H9 (cell line): Measurements from ENCODE around the gene PRSS58. TPM values are rescaled to one million over a fixed set of nuclear protein-coding genes. Genes with fewer than 3 reads are reported as not detected.

Source experiments
- DNase-seq: peaks from one replicate; pipeline ENCODE4 v3.0.0-alpha.2; 2017
- H2AFZ ChIP-seq: one replicate; pipeline ENCODE4 v1.6.1; 2013; ENCODE audit warnings: mild to moderate bottlenecking, low read length, control low read depth, moderate library complexity
- H2AK5ac ChIP-seq: 2 replicates; pipeline ENCODE4 v1.6.1; 2013; ENCODE audit warnings: low read length, control low read depth, mixed read lengths; ENCODE audit not compliant: insufficient read length
- H2BK120ac ChIP-seq: one replicate; pipeline ENCODE4 v1.6.1; 2013; ENCODE audit warnings: low read depth, mild to moderate bottlenecking, low read length, control low read depth, inconsistent platforms; ENCODE audit not compliant: poor library complexity, severe bottlenecking
- H2BK12ac ChIP-seq: 2 replicates; pipeline ENCODE4 v1.6.1; 2013; ENCODE audit warnings: low read length, control low read depth, mixed read lengths, low read depth; ENCODE audit not compliant: insufficient read length
- H2BK15ac ChIP-seq: 2 replicates; pipeline ENCODE4 v1.6.1; 2013; ENCODE audit warnings: low read depth, low read length, control low read depth
- H2BK20ac ChIP-seq: one replicate; pipeline ENCODE4 v1.6.1; 2013; ENCODE audit warnings: low read depth, mild to moderate bottlenecking, low read length, control low read depth, inconsistent platforms; ENCODE audit not compliant: poor library complexity, severe bottlenecking
- H2BK5ac ChIP-seq: 2 replicates; pipeline ENCODE4 v1.6.1; 2013; ENCODE audit warnings: low read length, control low read depth, mixed read lengths; ENCODE audit not compliant: insufficient read length
- H3K14ac ChIP-seq: 2 replicates; pipeline ENCODE4 v1.6.1; 2013; ENCODE audit warnings: low read length, control low read depth; ENCODE audit not compliant: insufficient read depth
- H3K18ac ChIP-seq: 2 replicates; pipeline ENCODE4 v1.6.1; 2013; ENCODE audit warnings: low read depth, mild to moderate bottlenecking, mixed read lengths, low read length, control low read depth; ENCODE audit not compliant: insufficient read length
- H3K23ac ChIP-seq: 2 replicates; pipeline ENCODE4 v1.6.1; 2013; ENCODE audit warnings: low read length, control low read depth, mixed read lengths, low read depth; ENCODE audit not compliant: insufficient read length
- H3K23me2 ChIP-seq: 2 replicates; pipeline ENCODE4 v1.6.1; 2013; ENCODE audit warnings: low read depth, mild to moderate bottlenecking, mixed read lengths, low read length, control low read depth; ENCODE audit not compliant: insufficient read length, poor library complexity, severe bottlenecking
- H3K27ac ChIP-seq: 2 replicates; pipeline ENCODE4 v1.5.1; 2013; ENCODE audit warnings: low read length, control low read depth, mixed read lengths, low read depth; ENCODE audit not compliant: insufficient read length
- H3K27me3 ChIP-seq: 2 replicates; pipeline ENCODE4 v1.6.1; 2013; ENCODE audit warnings: low read length, control low read depth, inconsistent platforms; ENCODE audit not compliant: insufficient read depth
- H3K4ac ChIP-seq: 2 replicates; pipeline ENCODE4 v1.6.1; 2013; ENCODE audit warnings: low read depth, mild to moderate bottlenecking, control low read depth, inconsistent platforms, low read length, moderate library complexity
- H3K4me1 ChIP-seq: 2 replicates; pipeline ENCODE4 v1.6.1; 2013; ENCODE audit warnings: low read length, control low read depth, inconsistent platforms; ENCODE audit not compliant: insufficient read depth
- H3K4me2 ChIP-seq: 2 replicates; pipeline ENCODE4 v1.6.1; 2013; ENCODE audit warnings: low read length, control low read depth, mixed read lengths; ENCODE audit not compliant: insufficient read length, insufficient read depth
- H3K56ac ChIP-seq: 2 replicates; pipeline ENCODE4 v1.6.1; 2013; ENCODE audit warnings: low read depth, mild to moderate bottlenecking, mixed read lengths, low read length, control low read depth; ENCODE audit not compliant: insufficient read length
- H3K79me1 ChIP-seq: 2 replicates; pipeline ENCODE4 v1.6.1; 2013; ENCODE audit warnings: low read depth, mild to moderate bottlenecking, moderate library complexity, low read length, control low read depth, inconsistent platforms; ENCODE audit not compliant: insufficient read depth, poor library complexity, severe bottlenecking
- H3K79me2 ChIP-seq: 2 replicates; pipeline ENCODE4 v1.6.1; 2013; ENCODE audit warnings: low read length, control low read depth, inconsistent platforms; ENCODE audit not compliant: insufficient read depth
- H3K9ac ChIP-seq: 2 replicates; pipeline ENCODE4 v1.6.1; 2013; ENCODE audit warnings: low read length, control low read depth, mixed read lengths; ENCODE audit not compliant: insufficient read length; ENCODE audit errors: extremely low read depth
- H3K9me3 ChIP-seq: one replicate; pipeline ENCODE4 v1.6.1; 2013; ENCODE audit warnings: low read depth, low read length, inconsistent platforms; ENCODE audit not compliant: control insufficient read depth
- H3T11ph ChIP-seq: one replicate; pipeline ENCODE4 v1.6.1; 2013; ENCODE audit warnings: mild to moderate bottlenecking, low read length, control low read depth, inconsistent platforms
- H4K20me1 ChIP-seq: one replicate; pipeline ENCODE4 v1.6.1; 2013; ENCODE audit not compliant: control insufficient read depth, insufficient read length, insufficient read depth
- H4K5ac ChIP-seq: 2 replicates; pipeline ENCODE4 v1.6.1; 2013; ENCODE audit warnings: low read depth, mild to moderate bottlenecking, mixed read lengths, low read length, control low read depth; ENCODE audit not compliant: insufficient read length
- H4K8ac ChIP-seq: replicated peaks from 2 replicates; pipeline ENCODE4 v1.6.1; 2013; ENCODE audit warnings: low read length, control low read depth, mixed read lengths, low read depth; ENCODE audit not compliant: insufficient read length
- H4K91ac ChIP-seq: 2 replicates; pipeline ENCODE4 v1.6.1; 2013; ENCODE audit warnings: low read depth, mild to moderate bottlenecking, moderate library complexity, mixed read lengths, low read length, control low read depth; ENCODE audit not compliant: insufficient read length
- H3K27ac Mint-ChIP-seq, 3 experiments: 2 replicates in 2 of 3; 3 replicates in 1 of 3; pipeline ENCODE4 v1.8.0; 2020 to 2021; ENCODE audit warnings: mixed read lengths in 3 of 3, mild to moderate bottlenecking in 1 of 3, moderate library complexity in 1 of 3
- H3K27me3 Mint-ChIP-seq: 2 replicates; pipeline ENCODE4 v1.8.0; 2021; ENCODE audit warnings: low read depth, mild to moderate bottlenecking, moderate library complexity, mixed read lengths
- H3K36me3 Mint-ChIP-seq, 3 experiments: 2 replicates in 2 of 3; 3 replicates in 1 of 3; pipeline ENCODE4 v1.8.0; 2020 to 2021; ENCODE audit warnings: low read depth in 3 of 3, mixed read lengths in 3 of 3; ENCODE audit not compliant: insufficient read depth in 1 of 3
- H3K4me1 Mint-ChIP-seq, 2 experiments: 2 replicates each; pipeline ENCODE4 v1.8.0; 2020; ENCODE audit warnings: mixed read lengths in 2 of 2
- H3K4me3 Mint-ChIP-seq, 2 experiments: 2 replicates in 1 of 2; 3 replicates in 1 of 2; pipeline ENCODE4 v1.8.0; 2020 to 2021; ENCODE audit warnings: mild to moderate bottlenecking in 2 of 2, mixed read lengths in 2 of 2, moderate library complexity in 1 of 2
- H3K9me3 Mint-ChIP-seq, 2 experiments: 2 replicates in 1 of 2; 3 replicates in 1 of 2; pipeline ENCODE4 v1.8.0; 2020; ENCODE audit warnings: mild to moderate bottlenecking in 2 of 2, mixed read lengths in 2 of 2, moderate library complexity in 1 of 2
- WGBS: extraction: QIAGEN DNeasy Blood & Tissue Kit; methylation state at CpG from one replicate; pipeline ENCODE4 v1.1.7; 2013; ENCODE audit warnings: missing lambda C conversion rate, low lambda C conversion rate, mixed read lengths; ENCODE audit not compliant: insufficient read length; ENCODE audit errors: extremely low coverage; 5-methylcytosine and 5-hydroxymethylcytosine counted together
- total RNA-seq: library from RNA; stranded (reverse); gene quantifications from 2 replicates; pipeline ENCODE4 v1.2.1, GENCODE V29; 2021
- TF ChIP-seq, protein P1 (sequence below): fragments of 200-600 bp; sonication (generic); conservative IDR thresholded peaks from 3 replicates; pipeline ENCODE4 v1.8.0; 2021; ENCODE audit warnings: antibody characterized with exemption, mild to moderate bottlenecking

PRSS58 gene
- total RNA-seq, 1 experiment from 2014 or later = not detected

DNA sequence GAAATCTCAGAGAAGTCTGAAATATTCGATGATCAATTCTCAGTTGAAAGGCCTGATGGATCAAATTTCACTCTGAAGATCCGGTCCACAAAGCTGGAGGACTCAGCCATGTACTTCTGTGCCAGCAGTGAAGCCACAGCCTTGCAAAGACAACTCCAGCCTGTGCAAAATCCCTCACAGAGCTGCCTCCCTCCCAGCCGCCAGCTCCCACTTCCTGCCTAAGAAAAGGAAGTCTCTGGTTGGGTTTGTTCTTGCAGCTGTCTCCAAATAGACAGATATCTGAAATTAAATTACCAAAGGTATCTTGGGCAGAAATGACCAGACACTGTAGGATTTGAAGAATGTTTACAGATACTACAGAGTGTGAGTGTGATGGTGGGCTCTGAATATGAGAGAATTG, 43.4 kb upstream of the PRSS58 start:
- Histone ChIP-seq H3K23ac (no peak overlapping the region), H2BK120ac (no peak overlapping the region), H2BK12ac (no peak overlapping the region), H3K79me1 (no peaks in the 10 kb centered on the region), H3K4ac (no peak overlapping the region), H3K14ac (no peak overlapping the region), H4K5ac (no peak overlapping the region), H2AFZ (no peak overlapping the region), H4K91ac (no peak overlapping the region), H2BK20ac (no peak overlapping the region), H3K27ac (no peak overlapping the region), H2BK5ac (no peak overlapping the region), H3K23me2 (no peaks in the 10 kb centered on the region), H3K27me3 (no peaks in the 10 kb centered on the region), H3K4me2 (no peak overlapping the region), H4K8ac (no peak overlapping the region), H3K18ac (no peak overlapping the region), H3K9me3 (no peaks in the 10 kb centered on the region), H3K79me2 (no peaks in the 10 kb centered on the region), H3K9ac (no peak overlapping the region), H3K56ac (no peak overlapping the region), H2BK15ac (no peak overlapping the region), H3T11ph (no peak overlapping the region), H2AK5ac (no peak overlapping the region), H3K4me1 (no peaks in the 10 kb centered on the region), H4K20me1 (no peaks in the 10 kb centered on the region)
- DNase-seq = no peak
- Mint-ChIP-seq H3K9me3 (no peaks in the 10 kb centered on the region), H3K4me3 (no peak overlapping the region), H3K27ac (no peak overlapping the region; a peak in 1 of 7 replicates), H3K36me3 (no peaks in the 10 kb centered on the region; a peak in 1 of 7 replicates), H3K27me3 (peaks cover 21% of the 10 kb centered on the region), H3K4me1 (peaks cover 17 to 25% of the 10 kb centered on the region in 2 experiments)
- WGBS = no CpG with 5 or more reads among the region's 3 CpGs
- TF ChIP-seq, protein P1, sequence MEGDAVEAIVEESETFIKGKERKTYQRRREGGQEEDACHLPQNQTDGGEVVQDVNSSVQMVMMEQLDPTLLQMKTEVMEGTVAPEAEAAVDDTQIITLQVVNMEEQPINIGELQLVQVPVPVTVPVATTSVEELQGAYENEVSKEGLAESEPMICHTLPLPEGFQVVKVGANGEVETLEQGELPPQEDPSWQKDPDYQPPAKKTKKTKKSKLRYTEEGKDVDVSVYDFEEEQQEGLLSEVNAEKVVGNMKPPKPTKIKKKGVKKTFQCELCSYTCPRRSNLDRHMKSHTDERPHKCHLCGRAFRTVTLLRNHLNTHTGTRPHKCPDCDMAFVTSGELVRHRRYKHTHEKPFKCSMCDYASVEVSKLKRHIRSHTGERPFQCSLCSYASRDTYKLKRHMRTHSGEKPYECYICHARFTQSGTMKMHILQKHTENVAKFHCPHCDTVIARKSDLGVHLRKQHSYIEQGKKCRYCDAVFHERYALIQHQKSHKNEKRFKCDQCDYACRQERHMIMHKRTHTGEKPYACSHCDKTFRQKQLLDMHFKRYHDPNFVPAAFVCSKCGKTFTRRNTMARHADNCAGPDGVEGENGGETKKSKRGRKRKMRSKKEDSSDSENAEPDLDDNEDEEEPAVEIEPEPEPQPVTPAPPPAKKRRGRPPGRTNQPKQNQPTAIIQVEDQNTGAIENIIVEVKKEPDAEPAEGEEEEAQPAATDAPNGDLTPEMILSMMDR = no peak
